Activated T-helper 2 cell treated with anti-CD3 and anti-CD28 coated beads, Interferon-gamma antibody, Interleukin-2, Interleukin-4, amounts not matched to agents 10 μg/mL and 5 μg/mL and 100 μg/mL, durations not matched to agents 14 hours and 24 hours and 36 hours (primary cell): ENCODE measurements around the gene PBX3. TPM values are rescaled to one million over a fixed set of nuclear protein-coding genes. Genes with fewer than 3 reads are reported as not detected.
"Not testable (repeated sequence)": the region's sequence is repeated elsewhere in the genome, so short reads cannot be mapped to it uniquely, and the experiment has no call there.

Source experiments
- DNase-seq: peaks from one replicate; pipeline ENCODE4 v3.0.0; 2021; ENCODE audit warnings: low spot score
- H3K27ac Mint-ChIP-seq: one replicate; pipeline ENCODE4 v1.8.0; 2021; ENCODE audit warnings: mixed read lengths
- H3K27me3 Mint-ChIP-seq: one replicate; pipeline ENCODE4 v1.8.0; 2021; ENCODE audit warnings: low read depth, mixed read lengths
- H3K36me3 Mint-ChIP-seq: one replicate; pipeline ENCODE4 v1.8.0; 2021; ENCODE audit warnings: low read depth, mixed read lengths
- H3K4me1 Mint-ChIP-seq: one replicate; pipeline ENCODE4 v1.8.0; 2021; ENCODE audit warnings: low read depth, mixed read lengths
- H3K4me3 Mint-ChIP-seq: one replicate; pipeline ENCODE4 v1.8.0; 2021; ENCODE audit warnings: low read depth, mild to moderate bottlenecking, moderate library complexity, mixed read lengths
- H3K9me3 Mint-ChIP-seq: one replicate; pipeline ENCODE4 v1.8.0; 2021; ENCODE audit warnings: mixed read lengths
- intact Hi-C: fragments of 100-400 bp; cut with micrococcal nuclease; formaldehyde crosslinking; loops from one replicate; pipeline ENCODE4 v1.15.1; 2023
- total RNA-seq: library from RNA; stranded (reverse); gene quantifications from 2 replicates; pipeline ENCODE4 v1.2.3, GENCODE V29; 2022

Gene PBX3
- total RNA-seq, 1 donor from 2014 or later: 20.6 TPM

DNA sequence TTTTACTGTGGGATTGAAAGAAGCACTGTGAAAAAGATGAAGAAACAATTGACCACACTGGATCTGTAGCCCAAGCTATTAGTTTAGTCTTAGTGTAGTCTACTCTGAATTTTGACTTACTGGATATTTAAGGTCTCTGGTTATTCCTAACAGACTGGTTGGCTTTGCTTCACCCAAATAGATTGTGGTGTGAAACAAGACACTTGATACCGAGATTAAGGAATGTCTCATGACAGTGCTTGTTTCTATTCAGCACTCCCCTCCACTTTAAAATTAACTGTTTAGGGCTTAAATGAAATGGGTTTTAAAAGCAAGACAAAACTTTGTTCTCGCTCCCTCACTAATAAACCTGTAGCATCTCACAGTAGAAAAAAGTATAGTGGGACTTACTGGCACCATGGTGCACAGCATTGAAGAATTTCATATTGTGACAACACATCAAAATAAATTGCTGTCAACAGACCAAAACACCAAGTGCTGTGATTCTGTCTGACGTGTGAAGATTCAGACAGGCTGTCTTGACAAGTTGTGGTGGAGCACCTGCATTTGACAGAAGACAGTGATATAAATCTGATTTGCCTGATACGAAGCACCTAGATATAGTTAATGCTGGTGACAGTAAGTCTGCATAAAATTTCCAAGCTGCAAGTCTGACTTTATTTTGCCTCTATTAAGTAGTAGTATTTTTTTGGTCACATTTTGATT, 73.1 kb downstream of the PBX3 start:
- no peak overlapping the region for H3K4me3 Mint-ChIP-seq
- peaks cover 2% of the 10 kb centered on the region for H3K27me3 Mint-ChIP-seq
- no peaks in the 10 kb centered on the region for H3K9me3 Mint-ChIP-seq
- DNase-seq: no peak
- H3K4me1 Mint-ChIP-seq: peaks cover 18% of the 10 kb centered on the region
- no peaks in the 10 kb centered on the region for H3K36me3 Mint-ChIP-seq
- intact Hi-C loops: loop anchor here (5.0 to 10.0 kb wide), 2 partner anchors 75 to 188 kb away; partner anchors contain the start of gene PBX3
- no peak overlapping the region for H3K27ac Mint-ChIP-seq

DNA sequence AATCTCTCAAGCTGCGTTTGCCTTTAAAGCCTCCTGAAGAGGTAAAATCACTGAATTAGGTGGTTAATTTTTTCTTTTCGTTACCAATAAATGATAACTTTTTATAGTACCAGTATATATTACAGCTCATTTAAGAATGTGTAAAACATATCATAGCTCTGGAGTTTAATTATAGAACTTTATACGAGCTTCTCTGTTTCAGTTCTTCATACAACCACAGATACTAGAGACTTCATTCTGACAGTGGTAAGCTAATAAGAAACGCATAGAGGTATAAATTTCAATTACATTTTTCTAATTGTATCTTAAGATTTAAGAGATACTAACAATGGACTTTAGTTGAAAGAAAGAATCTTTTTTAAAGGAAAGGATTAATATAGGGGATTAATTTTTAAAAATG, 73.9 kb downstream of the PBX3 start:
- no peak overlapping the region for H3K4me3 Mint-ChIP-seq
- DNase-seq: no peak
- H3K27ac Mint-ChIP-seq: no peak overlapping the region
- intact Hi-C loops: loop anchor here (5.0 to 10.0 kb wide), 2 partner anchors 76 to 189 kb away; partner anchors contain the start of gene PBX3
- no peaks in the 10 kb centered on the region for H3K36me3 Mint-ChIP-seq
- no peaks in the 10 kb centered on the region for H3K9me3 Mint-ChIP-seq
- peaks cover 2% of the 10 kb centered on the region for H3K27me3 Mint-ChIP-seq
- peaks cover 18% of the 10 kb centered on the region for H3K4me1 Mint-ChIP-seq

DNA sequence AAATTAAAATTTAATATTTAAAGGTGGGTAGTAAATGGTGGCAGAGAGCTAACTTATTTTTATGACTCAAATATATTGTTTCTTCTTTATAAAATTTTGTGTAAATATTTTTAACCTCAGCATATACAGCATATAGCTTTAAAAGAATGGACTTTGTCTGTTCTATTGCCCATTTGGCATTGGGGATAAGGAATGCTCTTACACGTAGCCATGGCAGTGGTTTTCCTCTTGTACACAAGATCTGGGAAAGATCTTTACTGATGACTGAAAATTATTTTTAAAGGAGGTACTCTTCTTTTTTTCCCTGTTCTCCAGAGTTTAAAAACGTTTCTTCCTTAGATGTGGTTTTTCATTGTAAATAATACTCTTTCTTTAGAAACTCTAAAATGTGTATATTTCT, 75.0 kb downstream of the PBX3 start:
- intact Hi-C loops: loop anchor here (5.0 to 10.0 kb wide), 2 partner anchors 77 to 190 kb away; partner anchors contain the start of gene PBX3
- peaks cover 2% of the 10 kb centered on the region for H3K27me3 Mint-ChIP-seq
- H3K27ac Mint-ChIP-seq: no peak overlapping the region
- H3K36me3 Mint-ChIP-seq: no peaks in the 10 kb centered on the region
- peaks cover 18% of the 10 kb centered on the region for H3K4me1 Mint-ChIP-seq
- H3K9me3 Mint-ChIP-seq: no peaks in the 10 kb centered on the region
- no peak overlapping the region for H3K4me3 Mint-ChIP-seq
- no peak for DNase-seq

DNA sequence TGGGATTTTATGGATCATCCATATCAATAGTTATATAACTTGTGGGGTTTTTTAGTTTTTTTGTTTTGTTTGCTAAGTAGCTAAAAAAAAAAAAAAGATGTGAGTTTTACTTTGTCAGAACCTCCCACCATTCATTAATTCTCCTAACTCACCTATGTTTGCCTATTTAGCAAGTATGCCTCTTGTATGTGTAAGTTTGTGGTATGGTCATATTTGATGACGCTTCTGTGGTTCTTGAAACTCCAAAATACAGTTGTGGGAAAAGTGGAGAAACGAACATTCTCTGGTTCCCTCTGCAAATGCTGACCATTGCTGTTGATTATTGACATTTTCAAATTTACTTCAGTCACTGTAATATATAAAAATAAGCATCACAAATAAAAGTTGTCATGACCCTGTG, 75.7 kb downstream of the PBX3 start:
- Mint-ChIP-seq H3K27ac (no peak overlapping the region), H3K9me3 (no peaks in the 10 kb centered on the region), H3K27me3 (peaks cover 2% of the 10 kb centered on the region), H3K4me1 (peaks cover 16% of the 10 kb centered on the region), H3K4me3 (no peak overlapping the region), H3K36me3 (no peaks in the 10 kb centered on the region)
- no peak for DNase-seq
- intact Hi-C loops: loop anchor here (5.0 to 10.0 kb wide), 2 partner anchors 78 to 191 kb away; partner anchors contain the start of gene PBX3

DNA sequence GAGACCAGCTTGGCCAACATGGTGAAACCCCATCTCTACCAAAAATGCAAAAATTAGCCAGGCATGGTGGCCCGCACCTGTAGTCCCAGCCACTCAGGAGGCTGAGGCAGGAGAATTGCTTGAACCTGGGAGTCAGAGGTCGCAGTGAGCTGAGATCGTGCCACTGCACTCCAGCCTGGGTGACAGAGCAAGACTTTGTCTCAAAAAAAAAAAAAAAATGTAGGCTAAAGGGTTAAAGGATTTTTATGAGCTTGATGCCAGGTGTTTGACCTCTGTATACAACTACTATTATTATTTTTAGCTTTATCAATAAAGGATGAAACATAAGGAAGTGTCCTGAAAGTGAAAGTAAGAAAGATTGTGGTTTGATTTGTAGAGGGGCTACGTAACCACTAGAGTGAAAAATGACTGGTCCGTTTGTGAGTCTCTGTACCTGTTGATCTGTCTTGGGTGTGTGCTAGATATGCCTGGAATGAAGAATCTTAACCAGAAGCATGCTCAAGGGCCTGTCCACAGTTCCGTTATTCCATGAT, 76.8 kb downstream of the PBX3 start:
- not testable (repeated sequence) for H3K9me3 Mint-ChIP-seq, H3K36me3 Mint-ChIP-seq, H3K27me3 Mint-ChIP-seq, DNase-seq
- intact Hi-C loops: loop anchor here (2.0 to 10.0 kb wide), 3 partner anchors 31 to 192 kb away; partner anchors contain the start of gene PBX3
- peak overlapping the region; percentile 57 for H3K4me3 Mint-ChIP-seq
- H3K4me1 Mint-ChIP-seq: peaks cover 19% of the 10 kb centered on the region
- peak overlapping the region; percentile 1 for H3K27ac Mint-ChIP-seq

DNA sequence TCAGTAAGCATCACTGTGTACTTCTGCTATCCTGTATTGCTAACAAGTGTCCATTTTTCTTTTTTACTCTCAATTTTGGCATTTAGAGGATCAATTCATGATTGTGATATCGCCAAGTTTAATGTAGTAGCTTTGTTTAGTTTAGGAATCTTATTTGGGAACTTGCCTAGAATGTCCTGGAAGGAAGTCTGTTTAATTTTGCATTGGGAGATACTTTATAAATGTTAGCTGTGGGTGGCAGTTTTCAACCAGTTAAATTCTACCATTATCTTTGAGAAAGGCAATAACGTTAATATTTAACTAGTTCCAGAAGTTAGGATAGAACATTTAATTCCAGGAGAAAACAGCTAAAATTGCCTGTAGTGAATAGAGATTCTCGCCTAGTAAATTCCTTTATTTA, 78.6 kb downstream of the PBX3 start:
- no peak for DNase-seq
- Mint-ChIP-seq H3K36me3 (no peaks in the 10 kb centered on the region), H3K27ac (no peak overlapping the region), H3K27me3 (peaks cover 2% of the 10 kb centered on the region), H3K4me1 (peaks cover 19% of the 10 kb centered on the region), H3K9me3 (no peaks in the 10 kb centered on the region), H3K4me3 (no peak overlapping the region)
- intact Hi-C loops: loop anchor here (2.0 to 10.0 kb wide), 2 partner anchors 29 to 81 kb away; partner anchors contain the start of gene PBX3

DNA sequence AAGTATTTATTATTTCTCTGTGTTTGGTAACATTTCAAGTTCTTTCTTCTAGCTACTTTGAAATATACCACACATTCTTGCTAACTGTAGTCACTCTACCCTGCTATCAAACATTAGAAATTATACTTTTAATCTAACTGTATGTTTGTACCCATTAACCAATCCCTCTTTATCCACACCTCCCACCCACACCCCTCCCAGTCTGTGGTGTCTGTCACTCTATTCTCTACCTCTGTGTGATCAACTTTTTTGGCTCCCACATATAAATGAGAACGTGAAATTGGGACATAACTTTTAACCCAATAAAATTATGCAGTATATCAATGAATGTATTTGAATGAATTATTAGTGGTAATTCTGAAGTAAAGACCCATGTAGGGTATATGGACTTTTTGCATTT, 79.7 kb downstream of the PBX3 start:
- no peak overlapping the region for H3K27ac Mint-ChIP-seq
- no peaks in the 10 kb centered on the region for H3K27me3 Mint-ChIP-seq
- H3K4me1 Mint-ChIP-seq: peaks cover 22% of the 10 kb centered on the region
- intact Hi-C loops: loop anchor here (10.0 kb wide), 1 partner anchor 82 kb away; the partner anchor contains the start of gene PBX3
- no peaks in the 10 kb centered on the region for H3K9me3 Mint-ChIP-seq
- no peaks in the 10 kb centered on the region for H3K36me3 Mint-ChIP-seq
- H3K4me3 Mint-ChIP-seq: no peak overlapping the region
- no peak for DNase-seq

DNA sequence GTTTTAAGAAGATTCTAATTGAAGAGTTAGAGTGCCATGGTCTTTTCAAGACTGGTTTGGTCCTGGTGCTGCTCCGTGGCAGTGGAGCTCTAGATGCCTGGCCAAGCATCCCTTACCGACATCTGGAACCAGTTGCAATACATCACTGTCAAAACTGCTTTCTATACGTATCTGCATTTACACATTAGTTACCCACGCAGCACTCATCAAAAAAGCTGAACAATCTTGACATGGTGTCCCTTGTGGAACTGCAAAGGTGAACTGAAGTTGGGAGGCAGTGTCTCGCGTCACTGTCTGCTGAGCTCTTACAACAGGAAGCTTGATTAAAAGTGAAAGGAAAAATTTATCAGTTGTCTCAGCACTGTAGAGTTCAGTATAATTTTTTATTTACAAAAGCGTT, 82.6 kb downstream of the PBX3 start:
- Mint-ChIP-seq H3K27ac (no peak overlapping the region), H3K27me3 (no peaks in the 10 kb centered on the region), H3K9me3 (no peaks in the 10 kb centered on the region), H3K4me3 (peak overlapping the region; percentile 39), H3K4me1 (peaks cover 17% of the 10 kb centered on the region), H3K36me3 (no peaks in the 10 kb centered on the region)
- DNase-seq: peak; percentile 35
- intact Hi-C loops: loop anchor here (10.0 kb wide), 1 partner anchor 85 kb away; the partner anchor contains the start of gene PBX3

DNA sequence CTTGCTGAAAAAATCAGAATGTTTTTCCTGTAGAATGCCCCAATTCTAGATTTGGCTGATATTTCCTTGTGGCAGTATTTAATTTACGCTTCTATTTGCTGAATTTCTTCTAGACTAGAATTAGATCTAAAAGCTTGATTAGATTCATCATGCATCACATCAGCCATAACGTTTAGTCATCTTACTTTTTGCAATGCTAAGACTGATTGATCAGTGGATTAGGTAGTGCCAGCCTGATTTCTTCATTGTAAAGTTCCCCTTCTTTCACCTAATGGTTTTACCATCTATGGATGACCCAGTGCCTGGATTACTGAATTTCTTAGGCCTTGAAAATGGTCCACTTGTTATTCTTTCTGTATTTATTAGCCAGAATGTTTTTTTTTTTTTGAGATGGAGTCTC, 83.9 kb downstream of the PBX3 start:
- Mint-ChIP-seq H3K9me3 (no peaks in the 10 kb centered on the region), H3K27ac (no peak overlapping the region), H3K4me3 (no peak overlapping the region), H3K36me3 (no peaks in the 10 kb centered on the region), H3K27me3 (no peaks in the 10 kb centered on the region), H3K4me1 (peaks cover 17% of the 10 kb centered on the region)
- intact Hi-C loops: no loop called here
- DNase-seq: no peak

DNA sequence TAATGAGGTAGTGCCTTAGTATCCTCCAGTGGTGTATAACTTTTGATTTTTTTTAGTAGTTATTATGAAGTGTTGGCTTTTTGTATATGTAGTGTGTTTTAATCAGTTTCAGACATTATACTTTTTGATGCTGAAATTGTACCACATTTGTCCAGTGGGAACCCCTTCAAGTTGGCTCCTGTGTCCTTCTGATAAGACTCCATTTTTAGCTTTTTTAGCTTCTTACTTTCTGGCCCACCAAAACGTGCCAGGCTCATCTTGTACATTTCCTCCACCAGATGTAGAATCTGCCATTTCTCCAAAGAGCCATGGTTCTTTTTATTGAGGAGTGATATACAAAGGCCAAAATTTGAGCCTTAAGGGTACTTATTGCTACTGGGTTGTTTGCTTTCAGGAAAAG, 84.4 kb downstream of the PBX3 start:
- Mint-ChIP-seq H3K4me3 (no peak overlapping the region), H3K4me1 (peaks cover 17% of the 10 kb centered on the region), H3K27ac (no peak overlapping the region), H3K36me3 (no peaks in the 10 kb centered on the region), H3K9me3 (no peaks in the 10 kb centered on the region), H3K27me3 (no peaks in the 10 kb centered on the region)
- DNase-seq: no peak
- intact Hi-C loops: no loop called here

DNA sequence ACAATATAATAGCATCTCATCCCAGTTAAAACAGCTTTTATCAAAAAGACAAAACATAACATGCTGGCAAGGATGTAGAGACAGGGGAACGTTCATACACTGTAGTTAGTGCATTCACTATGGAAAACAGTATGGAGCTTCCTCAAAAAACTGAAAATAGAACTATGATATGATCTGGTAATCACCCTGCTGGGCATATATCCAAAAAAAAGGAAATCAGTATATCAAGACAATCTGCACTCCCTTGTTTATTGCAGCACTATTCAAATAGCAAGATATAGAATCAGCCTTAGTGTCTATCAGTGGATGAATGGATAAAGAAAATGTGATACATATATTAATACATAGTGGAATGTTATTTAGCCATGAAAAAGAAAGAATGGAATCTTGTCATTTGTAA, 88.5 kb downstream of the PBX3 start:
- no peaks in the 10 kb centered on the region for H3K9me3 Mint-ChIP-seq

DNA sequence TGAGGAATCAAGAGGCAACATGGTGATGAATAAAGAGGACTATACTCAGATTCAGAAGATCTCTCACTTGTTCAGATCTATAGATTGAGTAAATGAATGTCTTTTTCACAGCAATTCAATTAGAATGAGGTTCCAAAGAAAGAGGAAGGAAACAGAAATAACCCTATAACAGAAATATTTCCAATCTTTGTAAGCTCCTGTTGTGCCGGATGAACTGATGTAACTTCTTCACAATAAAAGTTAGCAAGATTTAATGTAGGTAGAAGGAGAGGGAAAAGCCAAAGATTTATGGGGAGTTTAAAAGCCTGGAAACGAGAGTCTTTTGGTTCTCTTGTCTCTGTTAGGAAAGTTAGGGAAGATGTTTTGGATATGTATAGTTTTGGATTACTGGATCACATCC, 92.1 kb downstream of the PBX3 start:
- Mint-ChIP-seq H3K36me3 (no peaks in the 10 kb centered on the region), H3K4me3 (no peak overlapping the region)

More for the DNA sequence above, 88.5 kb downstream of the PBX3 start:
- peaks cover 11% of the 10 kb centered on the region for H3K4me1 Mint-ChIP-seq
- H3K36me3 Mint-ChIP-seq: no peaks in the 10 kb centered on the region
- no peak overlapping the region for H3K27ac Mint-ChIP-seq
- H3K4me3 Mint-ChIP-seq: no peak overlapping the region
- DNase-seq: no peak
- intact Hi-C loops: no loop called here
- no peaks in the 10 kb centered on the region for H3K27me3 Mint-ChIP-seq

DNA sequence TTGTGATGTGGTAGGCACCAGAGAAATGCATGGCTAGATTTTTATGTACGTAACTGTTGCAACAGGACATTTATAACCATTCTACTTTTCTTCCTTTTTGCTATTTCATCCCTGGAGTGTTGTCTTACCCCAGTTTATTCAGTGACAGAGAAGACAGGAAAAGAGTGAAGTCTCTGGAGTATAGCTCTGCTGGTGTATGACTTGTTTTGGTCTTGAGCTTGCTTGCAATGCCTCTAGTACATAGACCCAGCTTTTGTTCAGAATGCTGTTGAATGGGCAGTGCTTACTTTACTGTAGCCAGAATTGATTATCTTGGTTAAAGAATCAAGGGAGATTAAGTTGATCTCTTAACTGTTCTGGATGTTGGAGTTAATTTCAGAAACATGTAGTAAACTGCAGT, 94.3 kb downstream of the PBX3 start:
- H3K9me3 Mint-ChIP-seq: peaks cover under 1% of the 10 kb centered on the region
- H3K4me1 Mint-ChIP-seq: no peaks in the 10 kb centered on the region
- intact Hi-C loops: no loop called here
- no peak for DNase-seq
- H3K27me3 Mint-ChIP-seq: no peaks in the 10 kb centered on the region
- H3K4me3 Mint-ChIP-seq: no peak overlapping the region
- H3K27ac Mint-ChIP-seq: no peak overlapping the region
- no peaks in the 10 kb centered on the region for H3K36me3 Mint-ChIP-seq

More for the DNA sequence above, 92.1 kb downstream of the PBX3 start:
- intact Hi-C loops: no loop called here
- no peak for DNase-seq
- no peak overlapping the region for H3K27ac Mint-ChIP-seq
- H3K4me1 Mint-ChIP-seq: no peaks in the 10 kb centered on the region
- H3K27me3 Mint-ChIP-seq: no peaks in the 10 kb centered on the region
- no peaks in the 10 kb centered on the region for H3K9me3 Mint-ChIP-seq
